Measurements from ENCODE around the gene SVIL.

- TF ChIP-seq CTCF (CRISPR knock-in tag; IDR thresholded peaks at IDR 0.05) (no peak), TAF1 (CRISPR knock-in tag; IDR thresholded peaks at IDR 0.05) (no peak), HCFC1 (IDR thresholded peaks at IDR 0.05; ENCODE audit: low read depth, low read length) (no peak), HNRNPL (IDR thresholded peaks at IDR 0.05; ENCODE audit: low read depth, low read length) (no peak), ZBTB10 (CRISPR knock-in tag; IDR thresholded peaks at IDR 0.05; ENCODE audit: borderline replicate concordance) (no peak), POLR2G (IDR thresholded peaks at IDR 0.05; ENCODE audit: low read depth, low read length) (no peak), ATF7 (IDR thresholded peaks at IDR 0.05) (no peak), ATF7 (CRISPR knock-in tag; IDR thresholded peaks at IDR 0.05) (no peak)
Observed at GRCh38 chr10:29668628-29669027, 33.9 kb upstream of the SVIL start.
